GM19395 (cell line): Measurements from ENCODE around the gene ATP2B1.
A peak's percentile ranks its signal among the peaks of the same experiment; 100 is the strongest.
"Not testable (repeated sequence)": the region's sequence is repeated elsewhere in the genome, so short reads cannot be mapped to it uniquely, and the experiment has no call there.

ENCODE experiments used
- ATAC-seq: cut with Tn5 transposase; IDR thresholded peaks from one replicate; pipeline ENCODE4 v1.9.1; 2021; ENCODE audit warnings: mild to moderate bottlenecking, moderate library complexity; ENCODE audit not compliant: unreplicated experiment

Gene ATP2B1

GRCh38 chr12:89708565-89709156 lies at the start of gene ATP2B1:
TSS of gene ATP2B1 (minus strand) at chr12:89708838. CDS start at chr12:89655886, 52,952 bp downstream.
- ATAC-seq = peak; percentile 59

- not testable (repeated sequence) for ATAC-seq
Measured at GRCh38 chr12:89757987-89758386, 49.3 kb upstream of the ATP2B1 start.

GRCh38 chr12:89756585-89757398 lies 48.2 kb upstream of the ATP2B1 start:
- ATAC-seq = peak; percentile 93

- ATAC-seq = peak; percentile 19
Measured at GRCh38 chr12:89756194-89756584, 47.6 kb upstream of the ATP2B1 start.

GRCh38 chr12:89753997-89754396 lies 45.4 kb upstream of the ATP2B1 start:
- no peak for ATAC-seq

GRCh38 chr12:89752341-89752740 lies 43.7 kb upstream of the ATP2B1 start:
- ATAC-seq = peak; percentile 39

GRCh38 chr12:89750389-89751351 lies 42.0 kb upstream of the ATP2B1 start:
- no peak for ATAC-seq

GRCh38 chr12:89748791-89749190 lies 40.2 kb upstream of the ATP2B1 start:
- no peak for ATAC-seq

- ATAC-seq = no peak
Measured at GRCh38 chr12:89745286-89745685, 36.6 kb upstream of the ATP2B1 start.

- no peak for ATAC-seq
Measured at GRCh38 chr12:89742337-89743022, 33.8 kb upstream of the ATP2B1 start.

- ATAC-seq = no peak
Measured at GRCh38 chr12:89740943-89741342, 32.3 kb upstream of the ATP2B1 start.

- ATAC-seq = no peak
Measured at GRCh38 chr12:89736995-89737394, 28.4 kb upstream of the ATP2B1 start.

- ATAC-seq = no peak
Measured at GRCh38 chr12:89733579-89734201, 25.1 kb upstream of the ATP2B1 start.

GRCh38 chr12:89732522-89732921 lies 23.9 kb upstream of the ATP2B1 start:
- ATAC-seq = no peak

- no peak for ATAC-seq
Measured at GRCh38 chr12:89731614-89732013, 23.0 kb upstream of the ATP2B1 start.

- no peak for ATAC-seq
Measured at GRCh38 chr12:89731089-89731488, 22.5 kb upstream of the ATP2B1 start.

GRCh38 chr12:89729946-89730459 lies 21.4 kb upstream of the ATP2B1 start:
- ATAC-seq = no peak

GRCh38 chr12:89723276-89723675 lies 14.6 kb upstream of the ATP2B1 start:
- no peak for ATAC-seq

GRCh38 chr12:89721291-89721987 lies 12.8 kb upstream of the ATP2B1 start:
- ATAC-seq = peak; percentile 94
